Ishikawa (cell line): ENCODE measurements around the gene PNPLA2.

Source experiments
- CEBPB ChIP-seq: IDR thresholded peaks from 2 replicates; pipeline ENCODE4 v1.6.1; 2012
- CREB1 ChIP-seq: IDR thresholded peaks from 2 replicates; pipeline ENCODE4 v1.6.1; 2012; ENCODE audit warnings: low read depth
- EGR1 ChIP-seq: IDR thresholded peaks from 2 replicates; pipeline ENCODE4 v1.6.1; 2012
- EP300 ChIP-seq: IDR thresholded peaks from 2 replicates; pipeline ENCODE4 v1.6.1; 2012; ENCODE audit warnings: borderline replicate concordance
- NFIC ChIP-seq: IDR thresholded peaks from 2 replicates; pipeline ENCODE4 v1.6.1; 2012
- RAD21 ChIP-seq: IDR thresholded peaks from 2 replicates; pipeline ENCODE4 v1.6.1; 2012; ENCODE audit warnings: low read depth
- REST ChIP-seq: IDR thresholded peaks from 2 replicates; pipeline ENCODE4 v1.6.1; 2012; ENCODE audit warnings: low read depth, mild to moderate bottlenecking
- TAF1 ChIP-seq: IDR thresholded peaks from 2 replicates; pipeline ENCODE4 v1.6.1; 2012; ENCODE audit warnings: low read depth, mild to moderate bottlenecking
- TCF12 ChIP-seq: IDR thresholded peaks from 2 replicates; pipeline ENCODE4 v1.6.1; 2012; ENCODE audit warnings: low read depth
- YY1 ChIP-seq: IDR thresholded peaks from 2 replicates; pipeline ENCODE4 v1.6.1; 2012; ENCODE audit warnings: low read depth
- TF ChIP-seq, protein P1 (sequence below): IDR thresholded peaks from 2 replicates; pipeline ENCODE4 v1.6.1; 2012
- TF ChIP-seq, protein P2 (sequence below): IDR thresholded peaks from 2 replicates; pipeline ENCODE4 v1.6.1; 2012

DNA sequence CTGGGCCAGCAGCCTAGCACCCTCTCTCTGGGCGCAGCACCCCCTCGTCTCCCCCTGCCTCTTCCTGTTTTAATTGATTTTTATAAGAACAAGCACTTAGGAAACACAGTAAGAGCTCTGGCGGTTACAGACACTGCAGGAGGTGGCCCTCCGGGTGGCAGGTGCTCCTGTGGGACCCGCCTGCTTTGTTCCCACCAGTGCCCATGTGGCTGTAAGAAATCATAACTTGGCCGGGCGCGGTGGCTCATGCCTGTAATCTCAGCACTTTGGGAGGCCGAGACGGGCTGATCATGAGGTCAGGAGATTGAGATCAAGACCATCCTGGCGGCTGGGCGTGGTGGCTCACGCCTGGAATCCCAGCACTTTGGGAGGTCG, 42.4 kb downstream of the PNPLA2 start:
- no peak for TF ChIP-seq TAF1
- TF ChIP-seq TCF12 = no peak
- TF ChIP-seq EP300 = no peak
- TF ChIP-seq, protein P1, sequence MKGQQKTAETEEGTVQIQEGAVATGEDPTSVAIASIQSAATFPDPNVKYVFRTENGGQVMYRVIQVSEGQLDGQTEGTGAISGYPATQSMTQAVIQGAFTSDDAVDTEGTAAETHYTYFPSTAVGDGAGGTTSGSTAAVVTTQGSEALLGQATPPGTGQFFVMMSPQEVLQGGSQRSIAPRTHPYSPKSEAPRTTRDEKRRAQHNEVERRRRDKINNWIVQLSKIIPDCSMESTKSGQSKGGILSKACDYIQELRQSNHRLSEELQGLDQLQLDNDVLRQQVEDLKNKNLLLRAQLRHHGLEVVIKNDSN = no peak
- TF ChIP-seq, protein P2, sequence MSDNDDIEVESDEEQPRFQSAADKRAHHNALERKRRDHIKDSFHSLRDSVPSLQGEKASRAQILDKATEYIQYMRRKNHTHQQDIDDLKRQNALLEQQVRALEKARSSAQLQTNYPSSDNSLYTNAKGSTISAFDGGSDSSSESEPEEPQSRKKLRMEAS = no peak
- TF ChIP-seq CREB1 = no peak
- no peak for TF ChIP-seq CEBPB
- TF ChIP-seq NFIC = no peak
- TF ChIP-seq RAD21 = no peak
- TF ChIP-seq YY1 = no peak
- TF ChIP-seq REST = no peak
- TF ChIP-seq EGR1 = no peak
